ENCODE data around the gene FAM124A. TPM values are rescaled to one million over a fixed set of nuclear protein-coding genes. Genes with fewer than 3 reads are reported as not detected.
"Not testable (repeated sequence)": the region's sequence is repeated elsewhere in the genome, so short reads cannot be mapped to it uniquely, and the experiment has no call there.

Gene FAM124A
- total and polyA plus RNA-seq, 10 of the 15 experiments (the other 5 are each of a cell fraction or from before 2014, with no cell fraction given), result not detected

DNA sequence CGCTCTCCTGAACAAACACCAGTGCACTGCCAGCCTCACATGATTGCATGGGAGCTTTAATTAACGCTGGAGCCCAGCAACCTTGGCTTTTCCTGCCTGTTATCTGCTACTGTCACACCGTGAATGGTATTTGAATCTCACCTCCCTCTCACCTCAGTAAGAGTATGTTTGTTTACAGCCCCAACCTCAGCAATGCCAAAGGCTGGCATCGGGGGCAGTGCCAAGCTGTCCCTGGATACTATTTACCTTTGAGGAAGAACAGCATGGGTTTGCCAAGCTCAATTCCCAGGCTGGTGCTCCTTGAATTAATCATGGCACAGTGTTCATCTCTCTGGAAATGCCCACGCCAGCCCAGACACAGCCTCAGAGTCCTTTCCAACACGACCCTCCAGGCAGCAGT lies 60.1 kb downstream of the FAM124A start (continued):
- TF ChIP-seq, protein P1, sequence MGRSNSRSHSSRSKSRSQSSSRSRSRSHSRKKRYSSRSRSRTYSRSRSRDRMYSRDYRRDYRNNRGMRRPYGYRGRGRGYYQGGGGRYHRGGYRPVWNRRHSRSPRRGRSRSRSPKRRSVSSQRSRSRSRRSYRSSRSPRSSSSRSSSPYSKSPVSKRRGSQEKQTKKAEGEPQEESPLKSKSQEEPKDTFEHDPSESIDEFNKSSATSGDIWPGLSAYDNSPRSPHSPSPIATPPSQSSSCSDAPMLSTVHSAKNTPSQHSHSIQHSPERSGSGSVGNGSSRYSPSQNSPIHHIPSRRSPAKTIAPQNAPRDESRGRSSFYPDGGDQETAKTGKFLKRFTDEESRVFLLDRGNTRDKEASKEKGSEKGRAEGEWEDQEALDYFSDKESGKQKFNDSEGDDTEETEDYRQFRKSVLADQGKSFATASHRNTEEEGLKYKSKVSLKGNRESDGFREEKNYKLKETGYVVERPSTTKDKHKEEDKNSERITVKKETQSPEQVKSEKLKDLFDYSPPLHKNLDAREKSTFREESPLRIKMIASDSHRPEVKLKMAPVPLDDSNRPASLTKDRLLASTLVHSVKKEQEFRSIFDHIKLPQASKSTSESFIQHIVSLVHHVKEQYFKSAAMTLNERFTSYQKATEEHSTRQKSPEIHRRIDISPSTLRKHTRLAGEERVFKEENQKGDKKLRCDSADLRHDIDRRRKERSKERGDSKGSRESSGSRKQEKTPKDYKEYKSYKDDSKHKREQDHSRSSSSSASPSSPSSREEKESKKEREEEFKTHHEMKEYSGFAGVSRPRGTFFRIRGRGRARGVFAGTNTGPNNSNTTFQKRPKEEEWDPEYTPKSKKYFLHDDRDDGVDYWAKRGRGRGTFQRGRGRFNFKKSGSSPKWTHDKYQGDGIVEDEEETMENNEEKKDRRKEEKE (IDR thresholded peaks at IDR 0.05), result no peak
- no peak for TF ChIP-seq SUZ12 (IDR thresholded peaks at IDR 0.05; ENCODE audit: unreplicated experiment)

DNA sequence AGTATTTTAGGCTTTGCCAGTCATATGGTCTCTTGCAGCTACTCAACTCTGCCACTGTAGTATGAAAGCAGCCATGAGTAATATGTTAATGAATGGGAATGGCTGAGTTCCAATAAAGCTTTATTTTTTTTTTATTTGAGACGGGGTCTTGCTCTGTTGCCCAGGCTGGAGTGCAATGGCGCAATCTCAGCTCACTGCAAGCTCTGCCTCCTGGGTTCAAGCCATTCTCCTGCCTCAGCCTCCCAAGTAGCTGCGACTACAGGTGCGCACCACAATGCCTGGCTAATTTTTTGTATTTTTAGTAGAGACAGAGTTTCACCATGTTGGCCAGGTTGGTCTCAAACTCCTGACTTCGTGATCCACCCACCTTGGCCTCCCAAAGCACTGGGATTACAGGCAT lies 60.7 kb downstream of the FAM124A start:
- 46% methylated on average over 5 of the region's 5 CpGs for WGBS (ENCODE audit: insufficient coverage, insufficient replicate concordance, low lambda C conversion rate, missing lambda C conversion rate)
- H3K79me2 ChIP-seq (ENCODE audit: control insufficient read depth, insufficient read depth, low read length); H4K20me1 ChIP-seq (ENCODE audit: control insufficient read depth, insufficient read depth); H3K4me1 ChIP-seq (ENCODE audit: control insufficient read depth, insufficient read depth, low read length); H3K27me3 ChIP-seq (replicated peaks in 1 of 2; ENCODE audit: control insufficient read depth in 2 of 2, insufficient read depth in 2 of 2, low read length in 1 of 2); DNase-seq (ENCODE audit: low read depth, low spot score); FAIRE-seq; H3K4me3 ChIP-seq; intact Hi-C loops (cut with micrococcal nuclease; ENCODE audit: unreplicated experiment); H3K27ac ChIP-seq (ENCODE audit: control insufficient read depth, insufficient read depth); H2AFZ ChIP-seq (ENCODE audit: control insufficient read depth, low read depth, low read length); in situ Hi-C loops (cut with MboI); H3K36me3 ChIP-seq (ENCODE audit: control insufficient read depth in 2 of 2, insufficient read depth in 2 of 2, low read length in 1 of 2); ATAC-seq; BruUV-seq (replicated peaks); H3K9ac ChIP-seq (ENCODE audit: control insufficient read depth, insufficient read depth, low read length); H3K9me3 ChIP-seq (replicated peaks; ENCODE audit: control insufficient read depth, insufficient read depth, low read length); H3K4me2 ChIP-seq (ENCODE audit: control insufficient read depth, insufficient read depth): not testable (repeated sequence)
- RAD21 ChIA-PET (ENCODE audit: unreplicated experiment), result interaction anchor here (0.7 to 1.3 kb wide), 5 partner anchors 15 to 515 kb away, joined by 3 to 5 read pairs (median 3); no protein-coding TSS in a partner anchor
- CTCF ChIA-PET, result interaction anchor here (1.0 to 2.0 kb wide), 3 partner anchors 9 to 514 kb away, joined by 3 to 14 read pairs (median 6); no protein-coding TSS in a partner anchor
- POLR2A ChIA-PET, result interaction anchor here (0.7 kb wide), 2 partner anchors 161 to 1830 kb away, joined by 3 to 7 read pairs; no protein-coding TSS in a partner anchor
- SMC1A ChIA-PET (ENCODE audit: uncharacterized antibody, unreplicated experiment), result interaction anchor here (0.7 to 2.5 kb wide), 2 partner anchors 12 to 157 kb away, joined by 3 to 20 read pairs; no protein-coding TSS in a partner anchor

All from GM12878 (cell line).